ENCODE data around the gene NLGN3. TPM values are rescaled to one million over a fixed set of nuclear protein-coding genes. Genes with fewer than 3 reads are reported as not detected.

The NLGN3 gene
- total and polyA plus RNA-seq, 8 donors = 0.12 to 10.7 (median 0.71) TPM; not detected in 2

- Histone ChIP-seq H3K27ac (peak overlapping the region in 3 of 5 donors; percentile 67 to 85 (median 80)), H3K27me3 (no peaks in the 10 kb centered on the region), H3K36me3 (peaks cover 0 to 7% (median 0%) of the 10 kb centered on the region in 4 donors), H3K4me3 (peak overlapping the region; percentile 49 to 59 (median 55)), H3K4me1 (peaks cover 0 to 27% (median 21%) of the 10 kb centered on the region in 4 donors), H3K9me3 (no peaks in the 10 kb centered on the region)
- peak in 1 of 2 donors; percentile 14 for DNase-seq
- intact Hi-C loops (cut with DNase I; ENCODE audit: low total_unique reads) = no loop called here
- no peak for TF ChIP-seq EP300 (IDR thresholded peaks at IDR 0.05)
- TF ChIP-seq POLR2A (IDR thresholded peaks at IDR 0.05) = no peak
- no peak for TF ChIP-seq CTCF (IDR thresholded peaks at IDR 0.05)
- TF ChIP-seq POLR2AphosphoS5 (IDR thresholded peaks at IDR 0.05) = no peak
- WGBS, 5 donors = 2 to 33% (median 4%) methylated on average over 5 to 9 of the region's 9 CpGs
Measured at GRCh38 chrX:71096760-71097032, 47.9 kb upstream of the NLGN3 start.

GRCh38 chrX:71098302-71098701, 46.3 kb upstream of the NLGN3 start:
- 7 to 25% (median 13%) methylated on average over 2 of the region's 2 CpGs for WGBS, 5 donors
- Histone ChIP-seq H3K4me3 (no peak overlapping the region), H3K36me3 (peaks cover 0 to 7% (median 0%) of the 10 kb centered on the region in 4 donors), H3K9me3 (no peaks in the 10 kb centered on the region), H3K27me3 (no peaks in the 10 kb centered on the region), H3K4me1 (peaks cover 0 to 32% (median 21%) of the 10 kb centered on the region in 4 donors), H3K27ac (no peak overlapping the region)
- peak; percentile 60 to 78 for DNase-seq
- TF ChIP-seq POLR2A (IDR thresholded peaks at IDR 0.05) (no peak), EP300 (IDR thresholded peaks at IDR 0.05) (no peak), POLR2AphosphoS5 (IDR thresholded peaks at IDR 0.05) (no peak), CTCF (IDR thresholded peaks at IDR 0.05) (peak in 3 of 7 experiments; percentile 29 to 58 (median 36))
- intact Hi-C loops (cut with DNase I; ENCODE audit: low total_unique reads) = no loop called here

- Histone ChIP-seq H3K27ac (no peak overlapping the region), H3K4me1 (peaks cover 4 to 39% (median 24%) of the 10 kb centered on the region in 4 donors), H3K9me3 (no peaks in the 10 kb centered on the region), H3K4me3 (no peak overlapping the region), H3K36me3 (peaks cover 0 to 7% (median 0%) of the 10 kb centered on the region in 4 donors), H3K27me3 (no peaks in the 10 kb centered on the region)
- intact Hi-C loops (cut with DNase I; ENCODE audit: low total_unique reads) = no loop called here
- TF ChIP-seq CTCF (IDR thresholded peaks at IDR 0.05) (no peak), EP300 (IDR thresholded peaks at IDR 0.05) (no peak), POLR2AphosphoS5 (IDR thresholded peaks at IDR 0.05) (no peak), POLR2A (IDR thresholded peaks at IDR 0.05) (no peak)
- peak in 1 of 2 donors; percentile 9 for DNase-seq
- 35 to 63% (median 43%) methylated on average over 5 of the region's 5 CpGs for WGBS, 5 donors
Measured at GRCh38 chrX:71098951-71099506, 45.6 kb upstream of the NLGN3 start.

GRCh38 chrX:71099736-71100135, 44.9 kb upstream of the NLGN3 start:
- DNase-seq = no peak
- 46 to 92% (median 84%) methylated on average over 2 to 4 of the region's 4 CpGs for WGBS, 5 donors
- Histone ChIP-seq H3K36me3 (peaks cover 0 to 7% (median 0%) of the 10 kb centered on the region in 4 donors), H3K4me1 (peaks cover 4 to 40% (median 26%) of the 10 kb centered on the region in 4 donors), H3K4me3 (no peak overlapping the region), H3K9me3 (no peaks in the 10 kb centered on the region), H3K27ac (no peak overlapping the region), H3K27me3 (no peaks in the 10 kb centered on the region)
- no peak for TF ChIP-seq EP300 (IDR thresholded peaks at IDR 0.05)
- no peak for TF ChIP-seq POLR2AphosphoS5 (IDR thresholded peaks at IDR 0.05)
- TF ChIP-seq CTCF (IDR thresholded peaks at IDR 0.05) = no peak
- no peak for TF ChIP-seq POLR2A (IDR thresholded peaks at IDR 0.05)
- intact Hi-C loops (cut with DNase I; ENCODE audit: low total_unique reads) = no loop called here
